Effector CD4-positive, alpha-beta T cell (primary cell): ENCODE results near the gene WDR45.

Experiments
- DNase-seq: peaks from one replicate; pipeline ENCODE4 v3.0.0-alpha.2; 2020

WDR45 gene

GRCh38 chrX:49073601-49074575 lies 5.8 kb downstream of the WDR45 start, which contains the start of gene PRAF2:
PRAF2 (minus strand) TSS chrX:49074002; CDS start chrX:49073987, 15 bp downstream.
- peak; percentile 84 for DNase-seq

GRCh38 chrX:49072712-49073095 lies 7.0 kb downstream of the WDR45 start:
- no peak for DNase-seq

GRCh38 chrX:49071877-49072711 lies 7.6 kb downstream of the WDR45 start:
- DNase-seq, result no peak

DNA sequence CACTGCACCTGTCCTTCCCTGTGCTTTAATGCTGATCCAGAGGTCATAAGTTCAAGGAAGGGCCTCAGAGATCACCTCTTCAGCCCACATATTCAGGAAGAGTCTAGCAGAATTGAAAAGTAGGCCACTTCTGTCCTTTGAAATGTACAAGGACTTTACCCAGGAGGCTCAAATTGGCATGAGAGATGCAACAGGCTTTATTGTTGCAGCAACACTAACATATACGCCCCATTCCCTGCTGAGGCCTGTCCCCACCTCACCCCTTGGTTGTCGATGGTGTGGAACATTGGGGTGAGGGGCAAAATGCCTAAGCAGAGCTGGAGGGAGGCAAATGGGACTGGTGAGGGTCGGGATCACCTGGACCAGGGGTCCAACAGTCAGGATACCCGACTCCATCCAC lies 8.7 kb downstream of the WDR45 start:
- no peak for DNase-seq

GRCh38 chrX:49069038-49069437 lies 10.6 kb downstream of the WDR45 start:
- DNase-seq, result no peak

- DNase-seq, result no peak
Measured at GRCh38 chrX:49067285-49068120, 12.2 kb downstream of the WDR45 start.

DNA sequence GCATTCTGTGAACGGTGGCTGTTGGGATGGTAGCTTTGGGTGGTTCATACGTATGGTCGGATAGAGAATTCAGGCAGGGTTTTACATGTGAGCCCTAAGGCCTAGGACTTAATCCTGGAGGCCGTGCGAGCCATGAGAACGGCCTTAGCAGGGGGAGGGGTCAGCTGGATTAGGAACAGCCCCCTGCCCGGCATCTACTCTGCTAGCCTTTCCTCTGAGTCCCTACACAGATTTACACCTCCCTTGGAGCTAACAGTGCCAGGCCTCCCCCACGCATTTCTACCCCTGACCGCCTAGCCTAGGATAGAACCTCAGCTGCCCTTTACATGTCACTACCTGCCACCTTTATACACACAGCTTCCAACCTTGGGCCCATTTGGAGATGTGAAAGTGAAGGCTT lies 13.0 kb downstream of the WDR45 start:
- no peak for DNase-seq

DNA sequence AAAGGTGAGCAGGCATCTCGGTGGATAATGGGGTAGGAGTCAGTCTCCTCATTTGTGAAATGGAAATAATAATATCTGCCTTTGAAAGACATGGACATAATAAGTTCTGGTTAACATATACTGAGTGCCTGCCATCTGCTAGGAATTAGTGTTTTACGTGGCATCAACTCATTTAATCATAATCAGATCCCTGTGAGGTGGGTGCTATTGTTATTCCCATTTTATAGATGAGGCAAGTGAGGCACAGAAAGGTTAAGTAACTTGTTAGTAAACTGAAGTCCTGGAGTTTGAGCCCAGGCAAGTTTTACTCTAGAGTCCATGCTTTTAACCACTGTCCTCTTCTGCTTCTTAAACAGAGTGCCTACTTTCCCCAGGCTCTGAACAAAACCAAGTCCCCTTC lies 13.4 kb downstream of the WDR45 start:
- DNase-seq, result no peak

DNA sequence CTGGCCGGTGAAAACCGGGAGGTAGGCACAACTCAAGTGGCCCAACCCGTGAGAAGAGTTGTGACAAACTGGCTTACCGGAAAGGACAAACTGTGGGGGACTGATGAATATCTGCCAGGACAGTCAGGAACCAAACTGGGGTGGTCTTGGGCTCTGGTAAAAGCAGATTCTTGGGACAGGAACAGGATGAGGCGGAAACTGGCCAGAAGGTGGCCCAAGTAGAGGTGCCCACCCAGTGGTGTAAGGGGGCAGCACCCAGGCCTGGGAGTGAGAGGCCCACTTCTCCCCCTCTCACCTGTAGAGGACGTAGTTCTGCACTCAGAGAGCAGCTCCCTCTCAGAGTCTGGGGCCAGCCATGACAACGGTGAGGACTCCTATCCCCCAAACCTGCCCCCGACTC lies 15.0 kb downstream of the WDR45 start:
- no peak for DNase-seq

GRCh38 chrX:49064303-49064702 lies 15.4 kb downstream of the WDR45 start:
- no peak for DNase-seq

- no peak for DNase-seq
Measured at GRCh38 chrX:49063715-49064114, 16.0 kb downstream of the WDR45 start.

DNA sequence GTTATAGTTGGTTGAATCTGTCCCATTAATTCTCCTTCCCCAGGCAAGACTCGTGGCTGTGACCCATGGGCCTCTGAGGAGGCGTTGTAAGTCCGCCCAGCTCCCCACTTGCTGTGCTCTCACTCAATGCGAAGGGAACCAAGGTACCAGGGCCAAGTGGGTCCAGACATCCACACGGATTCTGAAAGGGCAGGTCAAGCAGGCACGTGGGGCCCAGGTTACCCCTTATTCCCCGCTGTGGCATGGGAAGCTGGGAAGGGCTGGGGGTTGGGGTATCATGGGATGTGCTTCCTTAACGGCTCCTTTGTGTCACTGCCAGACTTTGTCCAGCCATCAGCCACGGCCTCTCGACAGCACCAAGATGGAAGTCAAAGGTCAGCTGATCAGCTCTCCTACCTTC lies 17.8 kb downstream of the WDR45 start:
- DNase-seq, result no peak

GRCh38 chrX:49061490-49061889 lies 18.2 kb downstream of the WDR45 start:
- DNase-seq, result no peak

DNA sequence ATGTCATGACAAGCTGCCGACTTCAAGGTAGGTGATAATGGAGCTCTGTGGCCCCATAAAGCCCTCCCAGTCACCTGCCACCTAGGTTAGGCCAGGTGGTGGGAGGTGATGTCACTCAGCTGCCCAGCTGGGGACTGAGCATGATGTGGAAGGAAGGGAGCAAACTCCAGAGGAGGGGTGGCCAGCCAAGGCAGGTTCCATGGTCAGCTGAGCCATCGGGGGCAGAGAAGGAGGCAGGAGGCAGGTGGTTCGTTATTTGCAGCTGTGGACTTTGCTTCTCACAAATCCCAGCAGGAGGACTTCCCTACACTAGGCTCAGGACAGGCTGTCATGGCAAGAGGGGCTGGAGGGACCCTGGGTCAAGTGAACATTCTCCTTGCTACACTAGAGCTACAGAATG lies 18.8 kb downstream of the WDR45 start:
- no peak for DNase-seq

- no peak for DNase-seq
Measured at GRCh38 chrX:49059681-49060085, 20.0 kb downstream of the WDR45 start.

- no peak for DNase-seq
Measured at GRCh38 chrX:49059201-49059600, 20.5 kb downstream of the WDR45 start.

DNA sequence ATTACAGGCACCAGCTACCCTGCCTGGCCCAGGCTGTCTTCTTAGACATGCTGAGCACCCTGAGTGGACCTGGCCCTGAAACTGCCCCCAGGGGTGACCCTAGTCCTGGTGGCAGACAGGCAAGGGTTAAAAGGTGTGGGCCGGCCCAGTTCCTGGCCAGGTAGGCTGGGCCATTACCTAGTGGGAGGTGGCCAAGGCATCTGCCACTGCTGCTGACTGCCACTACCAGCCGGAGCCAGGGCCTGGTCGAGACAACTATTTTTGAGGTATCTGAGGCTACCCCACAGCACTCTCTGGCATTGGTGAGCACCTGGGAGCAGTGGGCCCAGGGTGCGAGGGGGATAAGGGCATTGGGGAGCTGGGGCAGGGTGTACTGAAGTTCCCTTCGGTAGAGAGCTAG lies 20.9 kb downstream of the WDR45 start, which contains the start of gene CCDC120:
TSS of gene CCDC120 (plus strand) at position 206 of the 400 bp plus-strand sequence. CDS start 3,043 bp downstream, outside the sequence.
- DNase-seq, result no peak

GRCh38 chrX:49054073-49054762 lies 25.5 kb downstream of the WDR45 start:
- no peak for DNase-seq

- DNase-seq, result peak; percentile 34
Measured at GRCh38 chrX:49053223-49054072, 26.2 kb downstream of the WDR45 start.

- DNase-seq, result no peak
Measured at GRCh38 chrX:49043987-49044281, 35.8 kb downstream of the WDR45 start.
